HT1080 (cell line): ENCODE data around the gene CSTPP1. TPM values are rescaled to one million over a fixed set of nuclear protein-coding genes. Genes with fewer than 3 reads are reported as not detected.
A peak's percentile ranks its signal among the peaks of the same experiment; 100 is the strongest.

Source experiments
- DNase-seq: peaks from one replicate; pipeline ENCODE4 v3.0.0-alpha.2; 2015; ENCODE audit warnings: low read depth
- total RNA-seq: library from RNA; depleted of rRNA; stranded (reverse); fragments of >200 nt; shearing (Covaris generic); gene quantifications from 2 replicates; pipeline ENCODE4 v1.2.3, GENCODE V29; 2014

The CSTPP1 gene
- total RNA-seq, 1 experiment from 2014 or later, result 16.2 TPM

DNA sequence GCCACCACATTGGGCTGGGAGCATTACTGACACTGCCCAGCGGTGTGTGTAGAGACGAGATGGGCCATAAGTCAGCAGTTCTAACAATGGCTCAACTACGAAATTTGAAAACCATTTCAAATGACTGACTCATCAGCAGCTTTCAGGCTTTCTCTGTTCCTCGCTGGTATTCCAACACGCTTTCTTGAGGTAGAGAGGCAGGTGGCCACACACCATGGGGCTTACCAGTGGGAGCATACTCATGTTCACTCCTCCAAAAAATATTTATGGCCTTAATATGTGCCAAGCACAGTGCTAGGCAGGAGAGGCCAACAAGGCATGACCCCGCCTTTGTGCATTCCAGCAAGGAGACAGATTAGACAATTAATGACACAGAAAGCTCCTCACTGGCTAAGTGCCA, 219.8 kb downstream of the CSTPP1 start:
- no peak for DNase-seq

DNA sequence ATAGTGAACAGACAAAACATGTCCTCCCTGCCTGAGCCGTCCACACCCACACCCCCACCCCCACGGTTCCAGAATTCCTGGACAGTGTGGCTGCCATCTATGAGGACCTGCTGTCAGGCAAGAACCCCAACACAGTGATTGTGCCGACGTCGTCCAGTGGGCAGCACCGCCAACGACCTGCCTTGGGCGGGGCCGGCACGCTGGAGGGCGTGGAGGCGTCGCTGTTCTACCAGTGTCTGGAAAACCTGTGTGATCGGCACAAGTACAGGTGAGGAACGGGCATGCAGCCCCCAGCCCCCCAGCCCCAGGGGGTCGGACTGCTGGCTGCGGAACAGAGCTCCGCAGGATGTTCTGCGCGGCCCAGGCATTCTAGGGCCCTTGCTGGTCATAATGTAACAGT, 220.4 kb downstream of the CSTPP1 start:
- no peak for DNase-seq

DNA sequence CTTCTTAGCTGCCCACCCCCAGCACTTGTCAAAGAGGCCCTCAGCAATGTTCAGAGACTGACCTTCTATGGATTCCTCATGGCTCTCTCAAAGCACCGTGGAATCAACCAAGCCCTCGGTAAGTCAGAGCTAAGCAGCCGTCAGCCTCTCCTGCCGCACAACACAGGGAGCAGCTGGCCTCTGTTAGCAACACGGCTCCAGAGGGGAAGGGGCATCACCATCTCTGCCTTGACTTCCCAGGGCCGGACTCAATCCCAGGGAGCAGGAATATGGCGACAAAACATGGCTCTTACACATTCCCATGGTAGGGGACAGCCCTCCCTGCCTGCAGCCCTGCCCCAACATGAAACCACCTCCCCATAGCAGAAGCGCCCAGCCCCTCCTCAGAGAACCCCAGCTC, 221.2 kb downstream of the CSTPP1 start:
- DNase-seq, result no peak

- no peak for DNase-seq
These were observed 221.7 kb downstream of the CSTPP1 start for GRCh38 chr11:47158242-47158641.

GRCh38 chr11:47160753-47161133, 224.2 kb downstream of the CSTPP1 start:
- DNase-seq, result no peak

DNA sequence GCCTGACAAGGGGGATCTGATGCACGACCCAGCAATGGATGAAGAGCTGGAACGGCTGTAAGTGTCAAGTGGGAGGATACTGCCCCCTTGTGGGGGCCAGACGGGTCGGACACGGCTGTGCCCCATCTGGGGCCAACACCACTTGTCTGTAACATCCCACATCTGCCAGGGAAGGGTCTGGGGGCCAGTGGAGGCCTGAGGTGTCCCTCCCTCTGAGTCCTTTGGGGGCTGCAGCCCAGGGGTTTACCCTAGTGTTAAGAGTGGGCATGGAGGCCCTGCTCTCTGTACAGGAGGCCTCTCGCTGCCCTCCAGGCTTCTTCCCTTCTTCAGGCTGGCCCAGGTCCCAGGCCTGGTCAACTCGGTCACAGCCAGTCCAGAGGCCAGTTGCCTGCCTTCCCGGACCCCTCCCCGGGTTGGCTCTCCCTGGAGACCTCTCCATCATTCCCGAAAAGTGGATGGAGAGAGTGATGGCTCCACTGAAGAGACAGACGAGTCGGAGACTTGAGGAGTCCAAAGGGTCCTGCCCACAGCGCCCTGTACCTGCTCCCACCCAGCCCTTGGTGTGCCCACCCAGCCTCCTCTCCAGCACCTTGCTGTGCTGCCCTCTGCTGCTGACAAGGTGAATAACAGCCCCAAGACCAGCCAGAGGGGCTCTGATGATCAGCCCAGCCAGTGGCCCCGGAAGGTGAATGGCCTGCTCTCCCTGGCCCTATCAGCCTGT, 224.7 kb downstream of the CSTPP1 start:
- peak; percentile 68 for DNase-seq

- DNase-seq, result no peak
These were observed 225.3 kb downstream of the CSTPP1 start for GRCh38 chr11:47161890-47162289.

GRCh38 chr11:47162426-47162825, 225.9 kb downstream of the CSTPP1 start:
- no peak for DNase-seq

DNA sequence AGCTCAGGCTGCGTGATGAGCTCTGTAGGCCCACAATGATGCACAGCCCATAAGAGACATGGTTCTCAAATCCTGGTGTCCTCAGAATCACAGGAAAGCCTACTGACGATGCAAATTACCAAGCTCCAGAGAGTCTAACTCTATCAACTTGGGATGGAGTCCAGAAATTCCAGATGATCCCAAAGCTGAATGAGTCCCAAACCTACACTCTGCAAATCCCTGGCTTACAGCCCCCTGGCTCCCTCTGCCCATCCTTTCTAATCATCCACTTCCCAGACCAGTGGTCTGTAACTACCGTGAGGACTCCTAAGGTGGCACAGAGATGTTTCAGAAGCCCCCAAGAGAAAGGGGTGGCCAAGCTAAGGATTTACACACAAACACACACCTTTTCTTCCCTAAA, 226.6 kb downstream of the CSTPP1 start:
- DNase-seq, result no peak

DNA sequence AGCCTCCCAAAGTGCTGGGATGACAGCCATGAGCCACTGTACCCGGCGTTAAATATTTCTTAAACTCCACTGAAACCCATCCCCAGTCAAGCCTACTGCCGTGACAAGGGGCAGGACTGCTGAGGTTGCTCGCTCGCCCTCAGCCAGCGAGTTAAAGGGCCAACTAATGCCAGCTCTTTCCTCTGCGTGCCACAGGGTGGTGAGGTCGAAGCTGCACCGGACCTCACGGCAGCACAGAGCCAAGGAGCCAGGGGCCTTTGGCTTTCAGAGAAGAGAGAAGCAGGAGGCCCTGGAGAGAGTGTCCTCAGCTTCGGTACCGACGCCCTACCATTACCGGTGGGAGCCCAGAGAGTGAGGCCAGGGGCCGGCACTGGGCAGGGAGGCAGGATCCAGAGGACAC, 227.3 kb downstream of the CSTPP1 start:
- no peak for DNase-seq

- no peak for DNase-seq
These were observed 227.8 kb downstream of the CSTPP1 start for GRCh38 chr11:47164321-47164720.

GRCh38 chr11:47165253-47165840, 228.8 kb downstream of the CSTPP1 start:
- DNase-seq, result no peak

DNA sequence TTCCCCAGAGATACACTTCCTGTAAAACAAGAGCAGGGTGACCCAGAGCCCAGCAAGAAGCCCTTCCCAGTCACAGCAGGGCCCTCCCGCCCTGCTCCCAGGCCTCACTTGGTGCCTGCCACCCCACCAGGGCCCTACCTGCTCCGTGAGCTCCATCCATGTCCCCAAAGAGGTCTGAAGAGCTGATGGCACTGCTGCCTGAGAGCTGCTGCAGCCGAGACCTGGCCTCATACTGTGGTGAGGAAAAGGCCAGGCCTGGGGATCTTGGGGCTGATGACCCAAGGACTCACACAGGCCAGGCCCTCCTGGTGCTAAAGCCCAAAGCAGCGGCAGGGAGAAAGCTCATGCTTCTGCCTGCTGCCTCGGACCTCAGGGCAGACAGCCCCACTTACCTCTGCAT, 229.8 kb downstream of the CSTPP1 start:
- DNase-seq, result no peak

GRCh38 chr11:47171061-47171838, 234.7 kb downstream of the CSTPP1 start:
- no peak for DNase-seq

DNA sequence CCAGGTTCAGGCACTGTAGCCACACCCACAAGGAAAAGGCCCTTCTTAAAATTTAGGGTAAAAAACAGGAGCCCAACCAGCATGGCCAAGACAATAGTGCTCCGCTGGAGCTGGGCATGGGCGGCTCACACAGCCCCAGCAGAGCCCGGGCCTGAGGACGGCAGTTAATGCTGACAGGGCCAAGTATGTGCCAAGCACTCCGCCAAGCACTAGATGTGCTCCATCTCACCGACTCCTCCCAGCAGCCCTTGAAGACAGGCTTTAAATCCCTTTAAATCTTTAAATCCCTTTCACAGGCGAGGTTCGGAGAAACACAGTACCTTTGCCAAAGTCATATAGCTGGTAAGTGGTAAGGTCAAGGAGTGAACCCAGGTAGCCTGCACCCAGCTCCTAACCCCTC, 235.3 kb downstream of the CSTPP1 start:
- DNase-seq, result no peak

DNA sequence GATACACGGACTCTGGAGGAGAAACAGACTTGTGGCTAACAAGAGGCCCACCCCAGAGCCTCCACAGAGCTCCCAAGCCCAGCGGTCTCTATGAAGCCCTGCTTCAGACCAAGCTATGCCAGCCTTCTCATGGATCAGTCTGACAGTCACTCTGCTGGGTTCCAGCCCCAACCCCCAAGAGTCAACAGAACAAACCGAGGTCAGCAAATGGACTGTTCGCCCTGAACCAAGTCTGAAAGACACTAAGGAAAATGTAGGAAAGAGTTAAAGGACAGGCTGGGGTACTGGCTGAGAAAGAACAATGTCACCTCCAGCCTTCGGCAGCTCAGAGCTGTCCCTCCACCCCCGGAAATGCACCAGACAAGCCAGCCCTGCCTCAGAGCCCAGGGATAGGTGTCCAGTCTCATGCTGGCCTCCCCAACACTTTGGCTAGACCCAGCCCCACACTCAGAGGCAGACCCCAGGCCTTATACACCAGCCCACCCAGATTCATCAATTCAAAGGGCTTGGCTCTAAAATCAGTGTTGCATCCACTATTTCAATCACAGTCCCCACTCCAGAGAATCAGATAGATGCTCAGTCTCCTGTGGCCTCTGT, 236.3 kb downstream of the CSTPP1 start:
- no peak for DNase-seq

DNA sequence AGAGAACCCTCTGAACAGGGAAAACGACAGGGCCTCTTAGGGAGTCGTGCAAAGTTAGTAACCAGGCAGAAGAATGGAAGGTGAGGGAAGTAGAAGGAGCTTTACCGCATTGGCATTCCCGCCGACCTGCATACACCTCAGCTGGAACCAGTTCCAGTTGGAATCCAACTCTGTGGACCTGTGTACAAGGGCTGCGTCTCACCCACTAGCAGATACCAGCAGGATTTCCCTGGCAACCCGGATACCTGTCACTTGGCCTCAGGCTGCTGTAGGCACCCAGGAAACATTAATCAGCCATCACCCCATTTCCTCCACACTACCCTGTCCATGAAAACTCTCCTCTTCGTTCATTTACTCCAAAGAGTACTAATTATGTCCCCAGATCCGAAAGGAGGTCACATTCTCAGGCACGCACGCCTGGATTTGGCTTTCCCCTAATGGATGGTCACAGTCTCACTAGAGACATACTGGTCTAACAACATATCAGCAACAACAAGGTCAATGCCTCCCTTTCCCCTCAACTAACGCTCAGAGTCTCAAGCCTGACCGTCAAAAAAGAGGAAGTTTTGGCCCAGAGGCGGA, 239.3 kb downstream of the CSTPP1 start:
- DNase-seq, result no peak

- peak; percentile 96 for DNase-seq
These were observed 240.0 kb downstream of the CSTPP1 start, which contains the start of gene ARFGAP2 for GRCh38 chr11:47176328-47177228. ARFGAP2 (minus strand) TSS chr11:47176879; CDS start chr11:47176853, 26 bp downstream.

DNA sequence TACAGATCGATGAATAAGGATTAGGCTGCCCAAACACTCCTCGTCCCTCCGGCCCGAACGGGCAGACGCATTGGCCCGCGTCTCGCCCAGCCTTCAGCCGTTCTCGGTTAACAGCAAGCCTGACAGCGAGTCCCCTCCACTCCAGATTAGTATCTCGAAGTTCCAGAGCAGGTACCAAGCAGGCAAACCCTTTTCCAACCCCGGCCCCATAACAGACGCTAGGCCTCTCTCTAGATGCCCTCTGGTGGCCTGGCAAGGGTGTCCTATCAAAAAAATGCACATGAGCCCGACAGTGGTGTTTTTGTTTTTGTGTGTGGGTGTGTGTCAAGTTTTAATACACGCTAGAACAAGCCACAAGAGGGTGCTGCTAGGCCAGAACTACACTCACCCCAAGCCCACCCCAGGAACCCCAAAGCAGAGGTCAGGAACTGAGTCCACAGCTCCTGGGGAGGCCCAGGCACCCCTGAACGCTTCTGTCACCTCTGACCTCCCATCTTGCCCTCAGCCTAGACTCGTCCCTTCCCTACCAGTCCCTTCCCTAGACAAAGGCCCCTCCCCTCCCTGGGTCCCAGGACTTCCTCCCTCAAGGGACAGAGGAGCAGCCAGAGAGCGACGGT, 240.8 kb downstream of the CSTPP1 start:
- peak; percentile 74 for DNase-seq

DNA sequence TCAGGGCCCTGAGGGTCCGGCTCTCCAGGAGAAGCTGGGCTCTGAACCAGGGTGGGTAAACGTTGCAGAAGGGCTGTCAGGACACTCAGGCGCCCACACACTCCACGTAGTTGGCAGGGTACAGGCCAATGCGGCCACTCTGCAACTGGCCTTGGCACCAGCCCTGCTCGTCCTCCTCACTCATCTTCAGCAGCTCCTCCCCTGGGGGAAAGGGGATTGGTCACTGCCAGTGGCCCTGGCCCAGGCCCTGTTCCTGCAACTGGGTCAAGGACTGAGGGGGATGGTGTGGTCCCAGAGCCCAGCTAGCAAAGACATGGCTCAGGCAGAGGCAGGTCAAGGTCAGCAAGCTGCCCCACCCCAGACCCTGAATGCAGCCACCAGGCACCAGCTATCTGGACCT, 241.3 kb downstream of the CSTPP1 start:
- DNase-seq, result no peak
